HG03108 (cell line): ENCODE results near the gene MRPL40.
A peak's percentile ranks its signal among the peaks of the same experiment; 100 is the strongest.

Experiments
- ATAC-seq: cut with Tn5 transposase; IDR thresholded peaks from one replicate; pipeline ENCODE4 v1.9.1; 2021; ENCODE audit warnings: moderate library complexity; ENCODE audit not compliant: unreplicated experiment

Gene MRPL40

GRCh38 chr22:19432133-19432851, at the start of gene MRPL40:
TSS of gene MRPL40 (plus strand) at chr22:19432545. CDS start at chr22:19432555, 10 bp downstream.
- ATAC-seq, result peak; percentile 80

- no peak for ATAC-seq
Observed at GRCh38 chr22:19383292-19383691, 49.1 kb upstream of the MRPL40 start.

- no peak for ATAC-seq
Observed at GRCh38 chr22:19385221-19385906, 47.0 kb upstream of the MRPL40 start.

- ATAC-seq, result no peak
Observed at GRCh38 chr22:19386248-19386647, 46.1 kb upstream of the MRPL40 start.

GRCh38 chr22:19387038-19387437, 45.3 kb upstream of the MRPL40 start:
- no peak for ATAC-seq

GRCh38 chr22:19387575-19387974, 44.8 kb upstream of the MRPL40 start:
- ATAC-seq, result no peak

- no peak for ATAC-seq
Observed at GRCh38 chr22:19393704-19394103, 38.6 kb upstream of the MRPL40 start.

GRCh38 chr22:19394274-19395050, 37.9 kb upstream of the MRPL40 start:
- no peak for ATAC-seq

- ATAC-seq, result no peak
Observed at GRCh38 chr22:19395276-19395675, 37.1 kb upstream of the MRPL40 start.

GRCh38 chr22:19396561-19396933, 35.8 kb upstream of the MRPL40 start:
- ATAC-seq, result no peak

- no peak for ATAC-seq
Observed at GRCh38 chr22:19396934-19397733, 35.2 kb upstream of the MRPL40 start.

- ATAC-seq, result no peak
Observed at GRCh38 chr22:19397734-19398104, 34.6 kb upstream of the MRPL40 start.

- ATAC-seq, result no peak
Observed at GRCh38 chr22:19398206-19398605, 34.1 kb upstream of the MRPL40 start.

- no peak for ATAC-seq
Observed at GRCh38 chr22:19398652-19399051, 33.7 kb upstream of the MRPL40 start.

- ATAC-seq, result no peak
Observed at GRCh38 chr22:19400881-19401280, 31.5 kb upstream of the MRPL40 start.

GRCh38 chr22:19401483-19401882, 30.9 kb upstream of the MRPL40 start:
- ATAC-seq, result no peak

GRCh38 chr22:19402642-19403191, 29.6 kb upstream of the MRPL40 start:
- no peak for ATAC-seq

- ATAC-seq, result no peak
Observed at GRCh38 chr22:19404676-19405075, 27.7 kb upstream of the MRPL40 start.

GRCh38 chr22:19405133-19405532, 27.2 kb upstream of the MRPL40 start:
- ATAC-seq, result no peak

- no peak for ATAC-seq
Observed at GRCh38 chr22:19405652-19406051, 26.7 kb upstream of the MRPL40 start.
